SIG-M5 treated with dmso at 0.1 percent for 504 hours (cell line): Measurements from ENCODE around the gene MYRIP.
"Not testable (repeated sequence)": the region's sequence is repeated elsewhere in the genome, so short reads cannot be mapped to it uniquely, and the experiment has no call there.

Experiments used
- DNase-seq: peaks from one replicate; lab custom pipeline; 2025; ENCODE audit not compliant: unreplicated experiment; lab: John Stamatoyannopoulos, UW

The MYRIP gene

DNA sequence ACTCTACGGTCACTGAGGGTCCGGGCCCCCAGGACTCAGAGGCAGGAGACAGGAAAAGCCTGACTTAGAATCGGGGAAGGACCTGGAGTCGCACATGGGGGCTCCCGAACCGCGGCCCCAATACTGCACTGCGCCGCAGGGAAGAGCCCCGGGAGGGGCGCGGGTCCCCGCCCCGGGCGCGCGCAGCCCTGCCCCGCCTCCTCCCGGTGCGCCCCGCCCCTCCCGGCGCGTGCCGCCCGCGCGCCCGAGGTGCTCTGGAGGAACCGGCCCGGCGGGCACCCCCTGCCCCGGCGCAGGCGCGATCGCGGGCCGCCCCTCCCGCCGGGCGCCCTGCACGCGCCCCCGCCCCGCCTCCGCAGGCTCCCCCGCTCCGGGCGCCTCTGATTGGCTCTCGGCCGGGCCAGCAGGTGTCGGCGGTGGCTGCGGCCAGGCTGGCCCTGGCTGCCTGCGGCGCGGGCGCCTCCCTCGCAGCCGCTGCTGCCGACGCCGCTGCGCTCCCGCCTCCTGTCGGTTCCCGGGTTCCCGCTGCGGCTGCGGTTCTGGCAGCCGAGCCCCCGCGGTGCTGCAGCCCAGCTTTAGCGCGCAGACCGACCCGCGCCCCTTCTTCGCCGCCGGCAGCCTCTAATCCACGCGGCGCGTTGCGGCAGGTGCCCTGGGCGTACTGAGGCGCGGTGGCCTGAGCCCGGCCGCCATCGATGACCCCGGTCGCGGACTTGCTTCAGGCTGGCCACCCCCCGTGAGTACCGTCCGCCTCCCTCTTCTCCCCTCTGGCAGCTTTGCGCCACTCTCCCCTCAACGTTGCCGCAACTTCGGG, at the start of gene MYRIP:
Gene MYRIP, plus strand, starts transcription at position 429 of the 814 bp plus-strand sequence. CDS start 91,208 bp downstream, outside the sequence.
- DNase-seq: peak; percentile 2

DNA sequence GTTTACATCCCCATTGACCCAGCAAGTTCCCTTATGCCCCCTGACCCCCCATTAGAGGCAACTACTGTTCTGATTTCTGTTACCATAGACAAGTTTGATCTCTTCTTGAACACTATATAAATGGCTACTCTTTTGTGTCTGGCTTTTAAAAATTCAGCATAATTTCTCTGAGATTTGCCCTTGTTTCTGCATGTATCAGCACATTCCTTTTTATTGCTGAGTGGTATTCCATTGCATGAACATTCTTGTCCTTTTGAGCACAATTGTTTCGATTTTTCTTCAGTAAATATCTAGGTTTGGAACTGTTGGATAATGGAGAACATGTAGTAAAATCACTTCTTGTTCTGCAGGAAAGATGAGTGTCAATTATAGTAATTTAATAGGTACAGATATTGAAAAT, 49.1 kb upstream of the MYRIP start:
- DNase-seq: no peak

DNA sequence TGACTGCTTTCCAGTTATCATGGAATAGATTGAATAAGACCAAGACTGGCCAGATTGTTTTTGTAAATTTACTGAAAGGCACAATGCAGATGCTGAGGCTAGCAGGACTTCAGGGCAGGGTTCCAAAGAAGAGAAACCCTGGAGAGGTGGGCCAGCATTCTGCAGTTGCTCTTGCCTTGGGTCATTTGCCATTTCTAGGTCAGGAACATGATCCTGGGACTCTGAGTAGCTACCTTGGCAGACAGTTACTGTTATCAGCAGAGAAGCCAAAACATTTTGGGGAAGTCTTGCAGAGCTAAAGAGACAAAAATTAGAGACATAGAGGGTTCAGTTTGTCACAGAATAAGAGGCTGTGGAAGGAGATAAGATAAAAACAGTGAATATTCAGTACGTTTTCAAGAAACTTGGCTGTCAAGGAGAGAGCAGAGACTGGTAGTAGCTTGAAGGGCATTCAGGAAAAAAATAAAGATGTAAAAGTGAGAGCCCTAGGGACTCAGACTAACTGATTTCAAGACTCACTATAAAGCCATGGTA, 46.8 kb upstream of the MYRIP start:
- DNase-seq: no peak

DNA sequence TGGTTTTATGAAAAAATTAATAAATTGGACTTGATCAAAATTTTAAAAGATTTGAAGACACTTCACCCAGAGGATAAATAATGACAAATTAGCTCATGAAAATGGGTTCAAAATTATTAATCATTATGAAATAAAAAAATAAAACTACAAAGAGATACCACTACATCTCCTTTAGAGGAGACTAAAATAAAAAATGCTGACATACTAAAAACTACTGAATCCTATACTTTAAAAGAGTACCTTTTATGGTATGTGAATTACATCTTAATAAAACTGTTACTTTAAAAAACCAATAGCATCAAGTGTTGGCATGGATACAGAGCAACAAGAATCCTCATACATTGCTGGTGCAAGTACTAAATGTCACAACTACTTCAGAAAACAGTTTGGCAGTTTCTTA, 46.0 kb upstream of the MYRIP start:
- DNase-seq: no peak

DNA sequence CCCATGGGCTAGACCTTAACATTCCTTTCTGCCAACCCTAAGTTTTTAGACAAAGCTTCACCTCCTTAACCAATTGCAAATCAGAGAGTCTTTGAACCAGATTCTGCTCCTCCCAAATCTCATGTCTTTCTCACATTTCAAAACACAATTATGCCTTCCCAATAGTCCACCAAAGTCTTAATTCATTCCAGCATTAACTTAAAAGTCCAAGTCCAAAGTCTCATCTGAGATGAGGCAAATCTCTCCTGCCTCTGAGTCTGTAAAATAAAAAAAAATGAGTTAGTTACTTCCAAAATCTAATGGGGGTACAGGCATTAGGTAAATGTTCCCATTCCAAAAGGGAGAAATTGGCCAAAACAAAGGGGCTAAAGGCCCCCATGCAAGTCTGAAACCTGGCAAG, 43.8 kb upstream of the MYRIP start:
- DNase-seq: no peak

DNA sequence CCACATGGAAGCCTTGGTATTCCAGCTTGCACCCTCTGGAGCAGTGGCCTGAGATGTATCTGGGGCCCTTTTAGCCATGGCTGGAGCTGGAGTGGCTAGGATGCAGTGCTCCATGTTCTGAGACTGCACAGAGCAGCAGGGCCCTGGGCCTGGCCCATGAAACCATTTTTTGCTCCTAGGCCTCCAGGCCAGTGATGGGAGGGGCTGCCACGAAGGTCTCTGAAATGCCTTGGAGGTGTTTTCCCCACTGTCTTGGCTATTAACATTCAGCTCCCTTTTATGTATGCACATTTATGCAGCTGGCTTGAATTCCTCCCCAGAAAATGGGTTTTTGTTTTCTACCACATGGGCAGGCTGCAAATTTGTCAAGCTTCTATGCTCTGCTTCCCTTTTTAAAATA, 43.0 kb upstream of the MYRIP start:
- DNase-seq: no peak

DNA sequence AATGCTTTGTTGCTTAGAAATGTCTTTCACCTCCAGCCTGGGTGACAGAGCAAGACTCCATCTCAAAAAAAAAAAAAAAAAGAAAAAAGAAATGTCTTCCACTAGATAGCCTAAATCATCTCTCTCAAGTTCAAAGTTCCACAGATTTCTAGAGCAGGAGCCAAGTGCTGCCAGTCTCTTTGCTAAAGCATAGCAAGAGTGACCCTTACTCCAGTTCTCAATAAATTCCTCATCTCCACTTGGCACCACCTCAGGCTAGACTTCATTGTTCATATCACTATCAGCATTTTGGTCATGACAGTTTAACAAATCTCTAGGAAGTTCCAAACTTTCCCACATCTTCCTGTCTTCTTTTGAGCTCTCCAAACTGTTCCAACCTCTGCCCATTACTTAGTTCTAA, 42.5 kb upstream of the MYRIP start:
- not testable (repeated sequence) for DNase-seq

DNA sequence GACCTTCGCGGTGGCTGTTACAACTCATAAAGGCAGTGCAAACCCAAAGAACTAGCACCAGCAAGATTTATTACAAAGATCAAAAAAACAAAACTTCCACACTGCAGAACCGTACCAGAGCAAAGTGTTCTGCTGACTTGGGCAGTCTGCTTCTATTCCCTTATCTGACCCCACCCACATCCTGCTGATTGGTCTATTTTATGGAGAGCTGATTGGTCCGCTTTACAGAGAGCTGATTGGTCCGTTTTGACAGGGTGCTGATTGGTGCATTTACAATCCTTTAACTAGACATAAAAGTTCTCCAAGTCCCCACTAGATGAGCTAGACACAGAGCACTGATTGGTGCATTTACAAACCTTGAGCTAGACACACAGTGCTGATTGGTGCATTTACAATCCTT, 31.2 kb upstream of the MYRIP start:
- DNase-seq: not testable (repeated sequence)

DNA sequence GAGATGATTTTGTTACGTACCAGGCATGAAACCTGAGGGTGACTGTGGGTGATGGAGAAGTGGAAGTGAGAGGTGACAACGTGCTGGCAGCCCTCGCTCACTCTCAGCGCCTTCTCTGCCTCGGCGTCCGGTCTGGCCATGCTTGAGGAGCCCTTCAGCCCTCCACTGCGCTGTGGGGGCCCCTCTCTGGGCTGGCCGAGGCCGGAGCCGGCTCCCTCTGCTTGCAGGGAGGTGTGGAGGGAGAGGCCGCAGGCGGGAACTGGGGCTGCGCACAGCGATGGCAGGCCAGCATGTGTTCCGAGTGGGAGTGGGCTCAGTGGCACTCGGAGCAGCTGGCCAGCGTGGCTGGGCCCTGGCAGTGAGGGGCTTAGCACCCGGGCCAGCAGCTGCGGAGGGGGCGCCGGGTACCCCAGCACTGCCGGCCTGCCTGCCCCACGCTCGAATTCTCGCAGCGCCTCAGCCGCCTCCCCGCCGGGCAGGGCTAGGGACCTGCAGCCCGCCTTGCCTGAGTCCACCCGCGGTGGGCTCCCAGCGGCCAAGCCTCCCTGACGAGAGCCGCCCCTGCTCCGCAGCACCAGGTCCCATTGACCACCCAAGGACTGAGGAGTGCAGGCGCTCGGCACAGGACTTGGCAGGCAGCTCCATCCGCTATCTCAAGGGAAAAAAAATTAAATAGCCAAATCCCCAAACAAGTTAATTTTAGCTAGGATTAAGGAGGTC, 29.7 kb upstream of the MYRIP start:
- DNase-seq: no peak

DNA sequence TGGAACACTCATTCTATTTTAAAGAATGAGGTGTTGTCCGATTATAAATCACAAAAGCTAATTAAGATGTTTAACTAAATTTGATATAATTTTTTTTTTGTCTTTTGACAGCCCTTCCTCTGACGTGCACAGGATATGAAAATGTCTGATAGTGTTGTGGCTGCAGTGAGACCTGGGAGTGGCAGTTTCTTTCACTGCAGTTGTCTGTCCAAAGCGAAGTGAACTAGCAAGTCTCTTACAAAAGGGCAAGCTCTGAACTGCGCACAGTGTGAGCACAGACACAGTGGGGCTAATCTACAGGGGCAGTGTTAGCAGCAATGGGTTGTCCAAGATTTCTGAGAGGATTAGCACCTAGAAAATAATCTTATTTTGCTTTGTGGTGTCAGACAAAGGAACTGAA, 29.1 kb upstream of the MYRIP start:
- DNase-seq: no peak

DNA sequence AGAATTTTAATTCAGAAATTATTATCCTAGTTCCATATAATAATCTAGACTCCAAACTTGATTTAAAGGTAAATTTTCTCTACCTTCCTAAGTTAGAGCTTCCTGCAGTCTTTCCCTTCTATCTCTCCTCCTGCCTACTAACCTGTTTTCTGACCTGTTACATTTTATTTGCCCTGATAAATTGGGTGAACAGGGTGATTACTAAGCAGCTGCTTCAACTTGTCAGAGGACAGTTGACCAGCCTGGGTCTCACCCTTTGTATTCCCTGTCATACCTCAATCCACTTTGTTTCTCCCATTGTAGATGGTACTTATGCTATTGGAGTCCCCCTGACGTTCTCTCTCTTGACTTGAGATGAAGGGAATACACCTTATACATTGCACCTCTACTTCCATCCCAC, 28.4 kb upstream of the MYRIP start:
- DNase-seq: no peak

DNA sequence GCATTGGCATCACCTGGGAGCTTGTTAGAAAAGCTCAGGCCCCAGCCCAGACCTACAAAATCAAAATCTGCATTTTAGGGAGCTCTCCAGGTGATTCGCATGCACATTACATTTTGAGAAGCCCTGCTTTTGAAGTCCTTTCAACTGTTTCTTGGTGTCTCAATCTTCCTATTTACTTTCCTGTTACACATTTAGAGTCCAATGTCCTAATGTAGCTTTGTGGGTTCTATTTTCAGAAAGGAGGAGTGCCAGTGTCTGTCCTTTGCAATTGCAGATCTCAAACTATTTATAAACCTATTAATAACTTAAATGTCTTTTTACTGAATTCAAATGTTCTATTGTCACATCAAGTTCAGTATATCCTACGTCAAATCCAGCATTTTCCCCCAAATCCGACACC, 27.8 kb upstream of the MYRIP start:
- no peak for DNase-seq

DNA sequence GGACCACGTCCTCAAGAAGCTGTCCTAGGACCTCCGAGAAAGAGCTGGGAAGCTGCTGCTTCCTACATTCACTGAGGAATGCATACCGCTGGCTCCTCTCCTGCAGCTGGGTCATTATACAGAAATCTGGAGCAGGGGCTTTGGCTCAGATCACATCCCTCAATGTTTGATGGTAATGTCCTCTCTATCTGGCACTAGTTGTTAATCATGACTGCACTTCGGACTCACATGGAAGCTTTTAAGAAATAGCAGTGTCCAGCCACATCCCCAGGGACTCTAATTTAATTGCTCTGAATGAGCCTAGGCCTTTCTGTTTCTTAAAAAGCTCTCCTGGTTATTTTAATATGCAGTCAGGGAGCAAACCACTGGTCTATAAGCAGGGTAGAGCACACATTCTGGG, 25.7 kb upstream of the MYRIP start:
- DNase-seq: no peak

DNA sequence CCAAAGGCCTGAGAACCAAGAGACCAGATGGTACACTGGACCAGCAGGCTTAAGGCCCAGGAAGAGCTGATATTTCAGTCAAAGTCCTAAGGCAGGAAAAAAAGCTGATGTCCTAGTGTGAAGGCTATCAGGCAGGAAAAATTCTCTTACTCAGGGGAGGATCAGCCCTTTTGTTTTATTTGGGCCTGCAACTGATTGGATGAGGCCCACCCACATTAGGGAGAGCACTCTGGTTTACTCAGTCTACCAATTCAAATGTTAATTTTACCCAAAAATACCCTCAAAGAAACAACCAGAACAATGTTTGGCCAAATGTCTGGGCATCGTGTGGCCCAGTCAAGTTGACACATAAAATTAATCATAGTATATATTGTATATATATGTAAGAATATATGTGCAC, 24.5 kb upstream of the MYRIP start:
- DNase-seq: no peak

DNA sequence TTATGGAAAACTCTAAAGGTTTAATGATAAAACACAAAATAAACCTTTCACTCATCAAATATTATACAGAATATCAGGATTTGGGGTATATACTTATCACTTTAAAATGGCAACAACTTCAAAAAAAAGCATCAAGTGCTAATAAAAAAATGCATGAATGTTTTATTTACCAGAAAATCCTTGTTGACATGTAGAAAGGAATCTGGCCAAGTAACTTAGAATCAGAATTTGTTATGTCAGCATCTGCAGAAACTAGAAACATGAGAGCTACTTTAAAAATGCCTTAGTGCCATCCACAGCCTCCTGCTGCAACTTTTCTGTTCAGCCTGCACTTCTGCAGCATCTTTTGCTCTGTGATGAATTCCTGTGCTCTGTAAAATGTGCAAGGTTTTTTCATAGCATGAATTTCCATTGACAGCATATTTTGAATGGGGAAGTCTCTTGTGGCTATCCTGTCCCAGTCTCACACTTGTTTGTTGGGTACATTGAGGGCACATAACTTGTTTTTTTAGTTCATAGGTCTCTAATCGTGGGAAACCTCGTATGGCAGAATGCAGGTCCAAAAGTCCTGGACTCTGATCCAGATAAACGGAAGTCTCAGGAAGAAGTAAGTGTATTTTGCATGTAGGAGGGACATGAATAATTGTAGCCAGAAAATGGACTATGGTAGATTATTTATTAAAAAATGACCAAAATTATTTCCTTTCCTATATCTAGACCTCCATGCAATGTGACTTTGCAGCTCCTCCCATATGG, 21.1 kb upstream of the MYRIP start:
- no peak for DNase-seq

DNA sequence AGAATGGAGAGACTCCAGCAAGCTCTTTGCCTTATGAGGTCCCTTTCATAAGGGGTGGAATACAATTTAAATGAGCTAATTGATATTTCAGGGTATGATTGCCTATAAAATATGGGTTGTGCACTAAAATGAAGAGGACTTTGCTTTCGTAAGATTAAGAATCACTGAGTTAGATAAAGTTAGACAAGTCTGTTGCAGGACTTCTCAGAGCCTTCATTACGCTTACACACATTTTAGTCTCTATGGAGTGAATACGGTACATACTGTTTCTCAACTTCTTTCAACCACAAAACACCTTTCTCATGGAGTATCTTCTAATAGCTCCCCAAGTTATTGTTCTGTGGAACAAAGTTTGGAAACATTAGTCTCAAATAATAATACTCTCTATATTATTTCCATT, 17.8 kb upstream of the MYRIP start:
- DNase-seq: no peak

DNA sequence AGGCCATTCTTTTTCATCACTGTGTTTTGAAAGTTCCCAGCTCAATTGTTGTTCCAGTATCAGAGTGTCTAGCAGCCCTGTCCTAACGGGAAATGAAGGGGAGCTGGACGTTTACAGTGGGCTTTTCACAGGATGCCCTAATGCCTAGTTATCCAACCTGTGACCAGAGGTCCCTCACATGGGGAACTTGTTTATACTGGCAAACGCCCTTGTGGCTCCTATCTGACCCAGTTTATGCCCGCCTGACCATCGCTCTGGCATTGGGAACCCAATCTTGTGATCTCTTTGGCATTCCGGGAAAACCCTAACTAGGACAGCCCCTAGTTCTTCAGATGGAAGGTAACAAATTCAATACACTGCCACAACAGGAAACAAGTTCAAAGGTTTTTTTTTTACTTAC, 14.5 kb upstream of the MYRIP start:
- no peak for DNase-seq

DNA sequence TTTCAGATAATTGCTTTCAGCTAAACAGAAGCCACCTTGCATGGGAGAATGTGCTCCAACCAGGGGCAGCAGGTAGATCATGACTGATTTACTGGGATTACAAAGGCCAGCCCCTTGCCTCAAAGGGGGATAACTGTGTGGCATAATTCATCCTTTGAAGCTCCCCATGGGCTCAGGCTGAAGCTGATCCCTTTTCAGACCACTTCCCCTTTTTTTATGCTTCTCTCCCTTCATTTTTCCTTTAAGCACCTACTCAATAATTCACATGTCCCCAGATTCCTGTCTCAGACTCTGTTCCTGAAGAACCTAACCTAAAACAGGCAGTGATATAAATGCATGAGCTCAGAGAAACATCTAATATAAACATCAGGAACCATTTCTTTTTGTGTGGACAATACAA, 8.2 kb upstream of the MYRIP start:
- no peak for DNase-seq

DNA sequence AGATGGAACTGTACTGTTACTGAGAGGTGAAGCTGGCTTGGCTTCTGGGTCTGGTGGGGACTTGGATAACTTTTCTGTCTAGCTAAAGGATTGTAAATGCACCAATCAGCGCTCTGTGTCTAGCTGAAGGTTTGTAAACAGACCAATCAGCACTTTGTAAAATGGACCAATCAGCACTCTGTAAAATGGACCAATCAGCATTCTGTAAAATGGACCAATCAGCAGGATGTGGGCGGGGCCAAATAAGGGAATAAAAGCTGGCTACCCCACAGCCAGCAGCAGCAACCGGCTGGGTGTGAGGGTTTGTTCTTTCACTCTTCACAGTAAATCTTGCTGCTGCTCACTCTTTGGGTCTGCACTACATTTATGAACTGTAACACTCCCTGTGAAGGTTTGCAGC, 6.9 kb upstream of the MYRIP start:
- DNase-seq: not testable (repeated sequence)

DNA sequence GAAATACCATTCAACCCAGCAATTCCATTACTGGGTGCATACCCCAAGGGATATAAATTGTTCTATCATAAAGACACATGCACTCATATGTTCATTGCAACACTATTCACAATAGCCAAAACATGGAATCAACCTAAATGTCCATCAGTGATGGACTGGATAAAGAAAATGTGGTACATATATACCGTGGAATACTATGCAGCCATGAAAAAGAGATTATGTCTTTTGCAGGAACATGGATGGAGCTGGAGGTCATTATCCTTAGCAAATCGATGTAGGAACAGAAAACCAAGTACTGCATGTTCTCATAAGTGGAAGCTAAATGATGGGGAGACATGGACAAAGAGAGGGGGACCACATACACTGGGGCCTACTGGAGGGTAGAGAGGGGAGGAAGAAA, 5.5 kb upstream of the MYRIP start:
- DNase-seq: no peak

DNA sequence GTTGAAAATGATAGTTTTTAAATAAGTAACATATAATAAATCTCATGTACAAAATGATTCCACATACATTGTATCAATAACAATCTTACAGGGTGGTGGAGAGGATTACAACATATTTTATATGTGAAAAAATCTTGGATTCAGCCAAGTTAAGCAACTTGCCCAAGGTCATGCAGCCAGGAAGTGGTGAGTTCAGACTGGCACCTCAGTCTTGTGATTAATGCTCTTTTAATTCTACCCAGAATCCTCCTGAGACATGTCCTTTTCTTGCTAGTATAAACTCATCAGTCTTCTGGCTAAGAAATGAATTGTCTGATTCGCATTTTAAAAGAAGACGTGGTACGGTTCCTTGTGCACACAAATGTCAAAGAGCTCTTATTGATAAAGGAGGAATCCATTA, 4.5 kb upstream of the MYRIP start:
- DNase-seq: no peak

DNA sequence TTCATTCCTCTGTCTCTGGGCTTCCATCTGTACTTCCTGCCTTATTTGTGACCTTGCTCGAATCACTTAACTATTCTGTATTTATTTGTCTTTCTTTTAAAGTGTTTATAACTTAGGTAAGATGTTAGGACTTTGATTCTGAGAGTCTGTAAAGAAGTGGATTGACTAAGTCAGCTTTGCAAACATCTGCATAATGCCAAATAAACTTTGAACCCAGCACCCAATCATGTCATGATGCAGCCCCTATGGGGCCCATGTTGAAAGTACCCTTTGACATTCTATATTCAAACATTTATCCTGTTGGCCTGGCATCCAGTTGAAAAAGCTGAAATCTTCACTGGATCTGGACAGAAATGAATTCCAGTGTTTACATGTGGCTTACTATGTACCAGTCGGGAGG, 3.8 kb upstream of the MYRIP start:
- DNase-seq: no peak
